ENCODE measurements around the gene ATG7.
A peak's percentile ranks its signal among the peaks of the same experiment; 100 is the strongest.
"Not testable (repeated sequence)": the region's sequence is repeated elsewhere in the genome, so short reads cannot be mapped to it uniquely, and the experiment has no call there.

ATG7 gene

GRCh38 chr3:11592445-11593298 is 320.5 kb downstream of the ATG7 start:
- no peak for TF ChIP-seq CTCF (IDR thresholded peaks at IDR 0.05; ENCODE audit: control insufficient read depth, extremely low read depth, insufficient read depth)
- H3K4me3 ChIP-seq (ENCODE audit: low read depth, low read length) = no peak overlapping the region
- DNase-seq (ENCODE audit: low read depth) = no peak

GRCh38 chr3:11593318-11594034 is 321.3 kb downstream of the ATG7 start:
- no peak for TF ChIP-seq CTCF (IDR thresholded peaks at IDR 0.05; ENCODE audit: control insufficient read depth, extremely low read depth, insufficient read depth)
- H3K4me3 ChIP-seq (ENCODE audit: low read depth, low read length) = no peak overlapping the region
- no peak for DNase-seq (ENCODE audit: low read depth)

DNA sequence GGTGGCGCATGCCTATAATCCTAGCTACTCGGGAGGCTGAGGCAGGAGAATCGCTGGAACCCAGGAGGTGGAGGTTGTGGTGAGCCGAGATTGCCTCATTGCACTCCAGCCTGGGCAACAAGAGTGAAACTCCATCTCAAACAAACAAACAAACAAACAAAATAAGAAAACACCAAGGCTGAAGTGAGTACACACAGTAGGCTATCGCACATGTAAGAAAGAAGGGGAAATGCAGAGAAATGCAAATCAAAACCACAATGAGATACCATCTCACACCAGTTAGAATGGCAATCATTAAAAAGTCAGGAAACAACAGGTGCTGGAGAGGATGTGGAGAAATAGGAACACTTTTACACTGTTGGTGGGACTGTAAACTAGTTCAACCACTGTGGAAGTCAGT is 322.8 kb downstream of the ATG7 start:
- not testable (repeated sequence) for DNase-seq (ENCODE audit: low read depth); H3K4me3 ChIP-seq (ENCODE audit: low read depth, low read length)

GRCh38 chr3:11596387-11596786 is 324.2 kb downstream of the ATG7 start:
- DNase-seq (ENCODE audit: low read depth) = no peak
- H3K4me3 ChIP-seq (ENCODE audit: low read depth, low read length) = no peak overlapping the region
- no peak for TF ChIP-seq CTCF (IDR thresholded peaks at IDR 0.05; ENCODE audit: control insufficient read depth, extremely low read depth, insufficient read depth)

DNA sequence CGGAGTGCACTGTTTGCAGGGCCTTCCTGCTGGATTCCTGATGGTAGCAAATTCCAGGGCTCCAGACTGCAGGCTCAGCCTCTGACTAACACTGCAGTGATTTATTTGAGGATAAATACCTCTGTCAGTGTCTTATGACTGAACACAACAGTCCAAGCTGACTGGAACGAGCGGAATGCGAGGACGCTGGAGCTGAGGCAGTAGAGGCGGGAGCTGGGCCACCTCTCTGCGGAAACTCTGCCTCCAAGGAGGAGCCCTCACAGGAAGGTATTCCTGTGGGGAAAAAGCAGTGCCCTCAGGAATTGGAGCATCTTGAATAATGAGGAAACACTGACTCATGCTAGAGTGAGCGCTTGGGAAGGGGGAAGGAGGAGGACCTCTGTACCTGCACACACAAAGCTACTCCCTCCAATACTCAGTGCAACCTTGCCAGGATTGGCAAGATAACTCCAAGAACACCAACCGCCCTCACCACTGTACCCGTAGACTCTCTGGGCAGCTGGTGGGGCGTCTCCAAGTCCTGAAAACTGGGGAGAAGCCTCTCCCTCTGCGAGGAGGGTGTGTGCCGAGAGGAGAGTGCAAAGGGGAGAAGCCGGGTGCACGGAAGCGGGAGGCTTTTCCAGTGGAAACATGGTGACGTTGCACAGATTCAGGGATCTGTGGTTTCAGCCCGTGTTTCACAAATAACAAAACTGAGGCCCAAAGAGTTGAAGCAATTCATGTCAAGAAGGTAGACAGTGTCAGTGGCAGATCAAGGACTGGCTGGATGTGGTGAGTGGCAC is 328.5 kb downstream of the ATG7 start:
- 0 out of 2 replicates have a peak, but pooled peaks have one; percentile 3 for TF ChIP-seq CTCF (IDR thresholded peaks at IDR 0.05; ENCODE audit: control insufficient read depth, extremely low read depth, insufficient read depth)
- DNase-seq (ENCODE audit: low read depth) = no peak
- no peak overlapping the region for H3K4me3 ChIP-seq (ENCODE audit: low read depth, low read length)

DNA sequence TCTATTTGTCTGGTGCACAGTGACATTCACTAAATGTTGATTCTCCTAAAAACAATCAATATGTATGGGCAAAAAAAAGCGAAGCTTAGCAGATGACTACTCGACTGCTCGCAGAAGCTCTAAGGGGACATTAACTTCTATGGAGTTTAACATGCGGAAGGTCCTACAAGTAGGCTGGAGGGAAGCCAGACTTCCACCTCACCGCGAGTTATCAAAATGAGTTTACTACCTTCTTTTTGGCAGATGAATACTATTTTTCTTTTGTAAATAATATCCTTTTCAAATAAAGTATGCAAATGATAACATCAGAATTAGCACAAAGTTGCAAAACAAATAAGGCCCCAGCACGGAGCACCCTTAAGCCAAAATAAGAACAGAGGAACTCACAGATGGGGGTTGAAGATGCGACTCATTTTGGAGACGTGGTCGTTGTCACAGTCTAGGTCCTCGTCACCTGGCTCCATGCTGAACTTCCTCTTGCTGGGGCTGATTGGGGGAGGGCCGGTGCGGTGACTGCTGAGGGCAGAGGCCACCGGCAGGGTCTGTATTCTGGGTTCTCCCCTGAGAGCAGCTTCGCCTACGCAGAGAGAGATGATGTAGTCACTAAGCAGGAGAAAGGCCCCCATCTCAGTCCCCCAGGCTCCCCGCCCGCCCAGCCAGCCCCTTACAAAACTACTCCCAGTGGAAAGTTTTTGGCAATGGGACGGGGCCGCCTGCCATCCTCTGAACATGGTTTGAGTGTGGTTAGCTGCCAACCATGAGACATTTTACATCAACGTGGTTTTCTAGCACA is 329.4 kb downstream of the ATG7 start:
- DNase-seq (ENCODE audit: low read depth) = peak; percentile 93
- no peak for TF ChIP-seq CTCF (IDR thresholded peaks at IDR 0.05; ENCODE audit: control insufficient read depth, extremely low read depth, insufficient read depth)
- peak overlapping the region; percentile 34 for H3K4me3 ChIP-seq (ENCODE audit: low read depth, low read length)
